ENCODE results near the gene SLC26A4. TPM values are rescaled to one million over a fixed set of nuclear protein-coding genes. Genes with fewer than 3 reads are reported as not detected.

SLC26A4 gene
- total RNA-seq, 1 experiment from 2014 or later, result 0.66 TPM

DNA sequence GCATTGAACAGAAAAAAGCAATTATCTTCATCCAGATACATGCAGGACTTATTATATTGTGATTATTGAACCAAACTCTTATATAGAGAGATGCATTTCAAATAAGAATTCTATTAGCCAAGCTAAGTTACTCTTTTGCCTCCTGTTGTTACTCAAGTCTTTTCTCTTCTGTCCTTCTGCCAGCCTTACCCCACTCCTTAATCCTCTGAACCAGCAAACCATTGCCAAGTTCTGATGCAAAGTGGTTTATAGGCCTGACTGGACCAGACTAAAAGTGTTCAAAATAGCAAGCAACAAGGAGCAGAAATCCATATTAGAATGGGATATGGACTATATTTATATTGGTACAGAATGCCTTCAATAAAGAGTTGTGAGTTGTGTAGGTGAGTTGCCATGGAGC, 2.2 kb upstream of the SLC26A4 start:
- Histone ChIP-seq H3K79me2 (ENCODE audit: insufficient read depth, low read length) (no peaks in the 10 kb centered on the region), H3K4me1 (ENCODE audit: control insufficient read depth in 1 of 2, insufficient read depth in 2 of 2, low read length in 2 of 2) (peaks cover 0 to 16% of the 10 kb centered on the region in 2 experiments; a peak in 2 of 4 replicates), H3K4me2 (ENCODE audit: low read length) (no peak overlapping the region), H3K27ac (ENCODE audit: low read depth, low read length) (no peak overlapping the region), H2AFZ (ENCODE audit: low read depth, low read length, poor library complexity, severe bottlenecking) (no peak overlapping the region), H3K9me3 (ENCODE audit: control insufficient read depth in 1 of 2, insufficient read depth in 1 of 2, low read depth in 1 of 2, low read length in 2 of 2) (no peaks in the 10 kb centered on the region), H4K20me1 (ENCODE audit: insufficient read depth) (no peaks in the 10 kb centered on the region), H3K9ac (ENCODE audit: low read length) (no peak overlapping the region), H3K36me3 (ENCODE audit: control insufficient read depth in 1 of 2, insufficient read depth in 2 of 2, low read length in 2 of 2) (no peaks in the 10 kb centered on the region), H3K27me3 (ENCODE audit: insufficient read depth, low read length) (no peaks in the 10 kb centered on the region), H3K9me2 (ENCODE audit: insufficient read depth) (no peaks in the 10 kb centered on the region), H3K4me3 (replicated peaks in 1 of 2; ENCODE audit: low read depth in 1 of 2, low read length in 2 of 2) (no peak overlapping the region)
- POLR2A ChIA-PET, result no interaction called here
- no peak for ATAC-seq
- no TSS peak for BruUV-seq (replicated peaks)
- no peak for DNase-seq (ENCODE audit: low read depth, low spot score)
- TF ChIP-seq SP1 (IDR thresholded peaks at IDR 0.05; ENCODE audit: low read depth) (no peak), ZNF274 (IDR thresholded peaks at IDR 0.05; ENCODE audit: low read depth, low read length) (no peak), CBX3 (IDR thresholded peaks at IDR 0.05; ENCODE audit: low read depth) (no peak), ELF1 (IDR thresholded peaks at IDR 0.05; ENCODE audit: borderline replicate concordance, low read depth) (no peak), RAD21 (IDR thresholded peaks at IDR 0.05; ENCODE audit: low read depth) (no peak), EZH2phosphoT487 (IDR thresholded peaks at IDR 0.05; ENCODE audit: borderline replicate concordance) (no peak), FOSL1 (IDR thresholded peaks at IDR 0.05; ENCODE audit: low read depth) (no peak), YY1 (IDR thresholded peaks at IDR 0.05; ENCODE audit: extremely low read depth, insufficient replicate concordance, low read depth, low read length) (no peak), EGR1 (IDR thresholded peaks at IDR 0.05; ENCODE audit: low read depth) (no peak), CEBPB (IDR thresholded peaks at IDR 0.05; ENCODE audit: low read depth) (no peak), EZH2 (IDR thresholded peaks at IDR 0.05) (no peak), TCF7L2 (IDR thresholded peaks at IDR 0.05; ENCODE audit: borderline replicate concordance, extremely low read depth, insufficient read depth, insufficient read length) (no peak)
- TF ChIP-seq, protein P1, sequence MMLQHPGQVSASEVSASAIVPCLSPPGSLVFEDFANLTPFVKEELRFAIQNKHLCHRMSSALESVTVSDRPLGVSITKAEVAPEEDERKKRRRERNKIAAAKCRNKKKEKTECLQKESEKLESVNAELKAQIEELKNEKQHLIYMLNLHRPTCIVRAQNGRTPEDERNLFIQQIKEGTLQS (IDR thresholded peaks at IDR 0.05), result no peak
- TF ChIP-seq, protein P2, sequence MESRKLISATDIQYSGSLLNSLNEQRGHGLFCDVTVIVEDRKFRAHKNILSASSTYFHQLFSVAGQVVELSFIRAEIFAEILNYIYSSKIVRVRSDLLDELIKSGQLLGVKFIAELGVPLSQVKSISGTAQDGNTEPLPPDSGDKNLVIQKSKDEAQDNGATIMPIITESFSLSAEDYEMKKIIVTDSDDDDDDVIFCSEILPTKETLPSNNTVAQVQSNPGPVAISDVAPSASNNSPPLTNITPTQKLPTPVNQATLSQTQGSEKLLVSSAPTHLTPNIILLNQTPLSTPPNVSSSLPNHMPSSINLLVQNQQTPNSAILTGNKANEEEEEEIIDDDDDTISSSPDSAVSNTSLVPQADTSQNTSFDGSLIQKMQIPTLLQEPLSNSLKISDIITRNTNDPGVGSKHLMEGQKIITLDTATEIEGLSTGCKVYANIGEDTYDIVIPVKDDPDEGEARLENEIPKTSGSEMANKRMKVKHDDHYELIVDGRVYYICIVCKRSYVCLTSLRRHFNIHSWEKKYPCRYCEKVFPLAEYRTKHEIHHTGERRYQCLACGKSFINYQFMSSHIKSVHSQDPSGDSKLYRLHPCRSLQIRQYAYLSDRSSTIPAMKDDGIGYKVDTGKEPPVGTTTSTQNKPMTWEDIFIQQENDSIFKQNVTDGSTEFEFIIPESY (IDR thresholded peaks at IDR 0.05; ENCODE audit: extremely low read depth, insufficient replicate concordance, low read length), result no peak
- TF ChIP-seq, protein P3, sequence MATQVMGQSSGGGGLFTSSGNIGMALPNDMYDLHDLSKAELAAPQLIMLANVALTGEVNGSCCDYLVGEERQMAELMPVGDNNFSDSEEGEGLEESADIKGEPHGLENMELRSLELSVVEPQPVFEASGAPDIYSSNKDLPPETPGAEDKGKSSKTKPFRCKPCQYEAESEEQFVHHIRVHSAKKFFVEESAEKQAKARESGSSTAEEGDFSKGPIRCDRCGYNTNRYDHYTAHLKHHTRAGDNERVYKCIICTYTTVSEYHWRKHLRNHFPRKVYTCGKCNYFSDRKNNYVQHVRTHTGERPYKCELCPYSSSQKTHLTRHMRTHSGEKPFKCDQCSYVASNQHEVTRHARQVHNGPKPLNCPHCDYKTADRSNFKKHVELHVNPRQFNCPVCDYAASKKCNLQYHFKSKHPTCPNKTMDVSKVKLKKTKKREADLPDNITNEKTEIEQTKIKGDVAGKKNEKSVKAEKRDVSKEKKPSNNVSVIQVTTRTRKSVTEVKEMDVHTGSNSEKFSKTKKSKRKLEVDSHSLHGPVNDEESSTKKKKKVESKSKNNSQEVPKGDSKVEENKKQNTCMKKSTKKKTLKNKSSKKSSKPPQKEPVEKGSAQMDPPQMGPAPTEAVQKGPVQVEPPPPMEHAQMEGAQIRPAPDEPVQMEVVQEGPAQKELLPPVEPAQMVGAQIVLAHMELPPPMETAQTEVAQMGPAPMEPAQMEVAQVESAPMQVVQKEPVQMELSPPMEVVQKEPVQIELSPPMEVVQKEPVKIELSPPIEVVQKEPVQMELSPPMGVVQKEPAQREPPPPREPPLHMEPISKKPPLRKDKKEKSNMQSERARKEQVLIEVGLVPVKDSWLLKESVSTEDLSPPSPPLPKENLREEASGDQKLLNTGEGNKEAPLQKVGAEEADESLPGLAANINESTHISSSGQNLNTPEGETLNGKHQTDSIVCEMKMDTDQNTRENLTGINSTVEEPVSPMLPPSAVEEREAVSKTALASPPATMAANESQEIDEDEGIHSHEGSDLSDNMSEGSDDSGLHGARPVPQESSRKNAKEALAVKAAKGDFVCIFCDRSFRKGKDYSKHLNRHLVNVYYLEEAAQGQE (IDR thresholded peaks at IDR 0.05; ENCODE audit: low read depth), result no peak
- TF ChIP-seq, protein P4, sequence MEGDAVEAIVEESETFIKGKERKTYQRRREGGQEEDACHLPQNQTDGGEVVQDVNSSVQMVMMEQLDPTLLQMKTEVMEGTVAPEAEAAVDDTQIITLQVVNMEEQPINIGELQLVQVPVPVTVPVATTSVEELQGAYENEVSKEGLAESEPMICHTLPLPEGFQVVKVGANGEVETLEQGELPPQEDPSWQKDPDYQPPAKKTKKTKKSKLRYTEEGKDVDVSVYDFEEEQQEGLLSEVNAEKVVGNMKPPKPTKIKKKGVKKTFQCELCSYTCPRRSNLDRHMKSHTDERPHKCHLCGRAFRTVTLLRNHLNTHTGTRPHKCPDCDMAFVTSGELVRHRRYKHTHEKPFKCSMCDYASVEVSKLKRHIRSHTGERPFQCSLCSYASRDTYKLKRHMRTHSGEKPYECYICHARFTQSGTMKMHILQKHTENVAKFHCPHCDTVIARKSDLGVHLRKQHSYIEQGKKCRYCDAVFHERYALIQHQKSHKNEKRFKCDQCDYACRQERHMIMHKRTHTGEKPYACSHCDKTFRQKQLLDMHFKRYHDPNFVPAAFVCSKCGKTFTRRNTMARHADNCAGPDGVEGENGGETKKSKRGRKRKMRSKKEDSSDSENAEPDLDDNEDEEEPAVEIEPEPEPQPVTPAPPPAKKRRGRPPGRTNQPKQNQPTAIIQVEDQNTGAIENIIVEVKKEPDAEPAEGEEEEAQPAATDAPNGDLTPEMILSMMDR (IDR thresholded peaks at IDR 0.05 in 2 of 3, conservative IDR thresholded peaks at IDR 0.05 in 1 of 3; ENCODE audit: borderline replicate concordance in 1 of 3, insufficient read depth in 1 of 3, low read depth in 2 of 3, low read length in 2 of 3), result no peak
- intact Hi-C loops (cut with micrococcal nuclease), result no loop called here
- CTCF ChIA-PET, result no interaction called here
- RAD21 ChIA-PET (ENCODE audit: low non-redundant PET in 1 of 2, low total read pairs in 2 of 2, uncharacterized antibody in 2 of 2, unreplicated experiment in 2 of 2), result no interaction called here
